ENCODE results near the gene NDUFA1. TPM values are rescaled to one million over a fixed set of nuclear protein-coding genes. Genes with fewer than 3 reads are reported as not detected.

Gene NDUFA1
- total and polyA plus RNA-seq, 10 of the 15 experiments (the other 5 are each of a cell fraction or from before 2014, with no cell fraction given) = 113 to 1,113 (median 306) TPM

GRCh38 chrX:119871599-119872395 is at the start of gene NDUFA1, which contains the start of gene RNF113A (continued):
- TF ChIP-seq MYC (IDR thresholded peaks at IDR 0.05; ENCODE audit: insufficient read depth, insufficient read length, insufficient replicate concordance, low read length, severe bottlenecking) = no peak
- no peak for TF ChIP-seq PRDM15 (CRISPR knock-in tag; IDR thresholded peaks at IDR 0.05)
- no peak for TF ChIP-seq USF1 (IDR thresholded peaks at IDR 0.05; ENCODE audit: borderline replicate concordance, extremely low read length, insufficient read depth, low read depth, low read length)
- TF ChIP-seq DPF2 (IDR thresholded peaks at IDR 0.05) = no peak
- TF ChIP-seq GABPA (IDR thresholded peaks at IDR 0.05; ENCODE audit: low read depth) = peak; percentile 65
- no peak for TF ChIP-seq RELA (IDR thresholded peaks at IDR 0.05; ENCODE audit: borderline replicate concordance, partially characterized antibody)
- TF ChIP-seq PAX8 (IDR thresholded peaks at IDR 0.05) = no peak
- TF ChIP-seq SUPT20H (IDR thresholded peaks at IDR 0.05; ENCODE audit: borderline replicate concordance, control insufficient read depth, low read depth, low read length) = no peak
- TF ChIP-seq ATF2 (IDR thresholded peaks at IDR 0.05; ENCODE audit: low read length) = no peak
- no peak for TF ChIP-seq ZBTB4 (CRISPR knock-in tag; IDR thresholded peaks at IDR 0.05)
- TF ChIP-seq ZBED1 (IDR thresholded peaks at IDR 0.05; ENCODE audit: borderline replicate concordance) = 0 out of 2 replicates have a peak, but pooled peaks have one; percentile 36
- TF ChIP-seq BACH1 (IDR thresholded peaks at IDR 0.05; ENCODE audit: borderline replicate concordance) = no peak
- no peak for TF ChIP-seq CHD4 (IDR thresholded peaks at IDR 0.05)
- TF ChIP-seq SPI1 (IDR thresholded peaks at IDR 0.05; ENCODE audit: borderline replicate concordance, insufficient read depth, low read depth, low read length) = no peak
- TF ChIP-seq RCOR1 (conservative IDR thresholded peaks at IDR 0.05; ENCODE audit: low read depth, low read length) = no peak; the same call in 1 of the 2 replicates
- no peak for TF ChIP-seq KAT2A (conservative IDR thresholded peaks at IDR 0.05; ENCODE audit: control insufficient read depth, low read depth, low read length)
- no peak for TF ChIP-seq E2F4 (IDR thresholded peaks at IDR 0.05; ENCODE audit: low read depth, low read length)
- no peak for TF ChIP-seq RB1 (IDR thresholded peaks at IDR 0.05; ENCODE audit: borderline replicate concordance)
